NT2/D1 (cell line): Measurements from ENCODE around the gene HIC1.

Experiments used
- DNase-seq: peaks from one replicate; pipeline ENCODE4 v3.0.0-alpha.2; 2011; ENCODE audit warnings: low read depth, low spot score
- H3K27me3 ChIP-seq: 2 replicates; pipeline ENCODE4 v1.6.0; 2011; ENCODE audit warnings: mild to moderate bottlenecking; ENCODE audit not compliant: insufficient read length, insufficient read depth
- H3K36me3 ChIP-seq: 2 replicates; pipeline ENCODE4 v1.6.1; 2011; ENCODE audit warnings: mild to moderate bottlenecking, low read length, mixed read lengths; ENCODE audit not compliant: insufficient read depth, insufficient read length
- H3K4me1 ChIP-seq: 2 replicates; pipeline ENCODE4 v1.5.1; 2011; ENCODE audit not compliant: insufficient read depth, insufficient read length
- H3K4me3 ChIP-seq: 2 replicates; pipeline ENCODE4 v1.5.1; 2011; ENCODE audit warnings: low read depth; ENCODE audit not compliant: insufficient read length
- H3K9ac ChIP-seq: 2 replicates; pipeline ENCODE4 v1.6.0; 2011; ENCODE audit warnings: low read depth; ENCODE audit not compliant: insufficient read length
- H3K9me3 ChIP-seq: 2 replicates; pipeline ENCODE4 v1.5.1; 2011; ENCODE audit warnings: mild to moderate bottlenecking, low read length; ENCODE audit not compliant: insufficient read depth
- SUZ12 ChIP-seq: IDR thresholded peaks from 2 replicates; pipeline ENCODE4 v1.6.1; 2011; ENCODE audit not compliant: insufficient read length, insufficient read depth; ENCODE audit errors: extremely low read depth
- YY1 ChIP-seq: IDR thresholded peaks from 2 replicates; pipeline ENCODE4 v1.6.1; 2011; ENCODE audit not compliant: insufficient read length, insufficient read depth
- ZNF274 ChIP-seq: IDR thresholded peaks from 2 replicates; pipeline ENCODE4 v1.6.1; 2011; ENCODE audit warnings: mild to moderate bottlenecking, low read depth, low read length

Gene HIC1

GRCh38 chr17:2013994-2014317 lies 40.9 kb upstream of the HIC1 start:
- Histone ChIP-seq H3K27me3 (peaks cover 4% of the 10 kb centered on the region), H3K9ac (no peak overlapping the region), H3K4me3 (no peak overlapping the region), H3K4me1 (peaks cover 22% of the 10 kb centered on the region), H3K9me3 (peaks cover 9% of the 10 kb centered on the region), H3K36me3 (no peaks in the 10 kb centered on the region)
- DNase-seq: no peak
- TF ChIP-seq YY1: no peak
- no peak for TF ChIP-seq SUZ12
- no peak for TF ChIP-seq ZNF274

- H3K9ac ChIP-seq: no peak overlapping the region
- no peak overlapping the region for H3K4me3 ChIP-seq
- H3K36me3 ChIP-seq: no peaks in the 10 kb centered on the region
- H3K27me3 ChIP-seq: peaks cover 12% of the 10 kb centered on the region
- TF ChIP-seq YY1 (no peak), SUZ12 (no peak), ZNF274 (no peak)
- H3K9me3 ChIP-seq: peaks cover 9% of the 10 kb centered on the region
- peaks cover 26% of the 10 kb centered on the region for H3K4me1 ChIP-seq
- no peak for DNase-seq
Measured at GRCh38 chr17:2015314-2015713, 39.6 kb upstream of the HIC1 start.

- H3K4me1 ChIP-seq: peaks cover 29% of the 10 kb centered on the region
- H3K36me3 ChIP-seq: no peaks in the 10 kb centered on the region
- H3K4me3 ChIP-seq: no peak overlapping the region
- peak overlapping the region; percentile 27 for H3K9ac ChIP-seq
- DNase-seq: no peak
- TF ChIP-seq YY1 (no peak), ZNF274 (no peak), SUZ12 (no peak)
- H3K27me3 ChIP-seq: peaks cover 12% of the 10 kb centered on the region
- H3K9me3 ChIP-seq: peaks cover 9% of the 10 kb centered on the region
Measured at GRCh38 chr17:2016494-2016893, 38.4 kb upstream of the HIC1 start.

- Histone ChIP-seq H3K36me3 (no peaks in the 10 kb centered on the region), H3K9ac (no peak overlapping the region), H3K4me1 (peaks cover 26% of the 10 kb centered on the region), H3K4me3 (no peak overlapping the region), H3K9me3 (peaks cover 9% of the 10 kb centered on the region), H3K27me3 (peaks cover 12% of the 10 kb centered on the region)
- DNase-seq: no peak
- TF ChIP-seq ZNF274 (no peak), SUZ12 (no peak), YY1 (no peak)
Measured at GRCh38 chr17:2017274-2017941, 37.5 kb upstream of the HIC1 start.

- H3K9ac ChIP-seq: peak overlapping the region; percentile 43
- DNase-seq: no peak
Measured at GRCh38 chr17:2018716-2019510, 36.0 kb upstream of the HIC1 start.

GRCh38 chr17:2019723-2020122 lies 35.2 kb upstream of the HIC1 start:
- DNase-seq: no peak
- no peak for TF ChIP-seq SUZ12
- no peak for TF ChIP-seq YY1
- TF ChIP-seq ZNF274: no peak
- Histone ChIP-seq H3K36me3 (no peaks in the 10 kb centered on the region), H3K9ac (no peak overlapping the region), H3K4me3 (no peak overlapping the region), H3K9me3 (no peaks in the 10 kb centered on the region), H3K4me1 (peaks cover 31% of the 10 kb centered on the region), H3K27me3 (peaks cover 28% of the 10 kb centered on the region)

More at GRCh38 chr17:2018716-2019510, 36.0 kb upstream of the HIC1 start:
- H3K4me1 ChIP-seq: peaks cover 28% of the 10 kb centered on the region
- peaks cover 4% of the 10 kb centered on the region for H3K9me3 ChIP-seq
- no peaks in the 10 kb centered on the region for H3K36me3 ChIP-seq
- H3K27me3 ChIP-seq: peaks cover 20% of the 10 kb centered on the region
- TF ChIP-seq SUZ12: no peak
- no peak for TF ChIP-seq YY1
- no peak for TF ChIP-seq ZNF274
- H3K4me3 ChIP-seq: no peak overlapping the region

GRCh38 chr17:2020721-2021120 lies 34.2 kb upstream of the HIC1 start:
- Histone ChIP-seq H3K27me3 (peaks cover 37% of the 10 kb centered on the region), H3K4me1 (peaks cover 28% of the 10 kb centered on the region), H3K9me3 (no peaks in the 10 kb centered on the region), H3K4me3 (no peak overlapping the region), H3K9ac (peak overlapping the region; percentile 36), H3K36me3 (no peaks in the 10 kb centered on the region)
- no peak for TF ChIP-seq ZNF274
- TF ChIP-seq YY1: no peak
- no peak for TF ChIP-seq SUZ12
- no peak for DNase-seq
